Upper lobe of right lung (tissue), 1 donor: ENCODE measurements around the gene POLR2M. TPM values are rescaled to one million over a fixed set of nuclear protein-coding genes. Genes with fewer than 3 reads are reported as not detected.

Experiments
- ATAC-seq: fragments of 200-7000 bp; cut with Tn5 transposase; one replicate; pipeline ENCODE4 v1.9.1; 2020; ENCODE audit warnings: mild to moderate bottlenecking, moderate library complexity
- DNase-seq: peaks from one replicate; pipeline ENCODE4 v3.0.0-alpha.2; 2020
- H3K27ac ChIP-seq: fragments of 200-600 bp; one replicate; pipeline ENCODE4 v1.8.0; 2022
- H3K27me3 ChIP-seq: fragments of 200-600 bp; one replicate; pipeline ENCODE4 v1.8.0; 2022; ENCODE audit warnings: mild to moderate bottlenecking
- H3K36me3 ChIP-seq: fragments of 200-600 bp; one replicate; pipeline ENCODE4 v1.8.0; 2022
- H3K4me1 ChIP-seq: fragments of 200-600 bp; one replicate; pipeline ENCODE4 v1.8.0; 2022
- H3K4me3 ChIP-seq: fragments of 200-600 bp; one replicate; pipeline ENCODE4 v1.8.0; 2022; ENCODE audit warnings: mild to moderate bottlenecking
- H3K9me3 ChIP-seq: fragments of 200-600 bp; one replicate; pipeline ENCODE4 v1.8.0; 2022
- CTCF ChIP-seq: fragments of 200-600 bp; IDR thresholded peaks from one replicate; pipeline ENCODE4 v1.8.0; 2022; ENCODE audit warnings: antibody characterized with exemption
- intact Hi-C: fragments of 100-400 bp; cut with DNase I; formaldehyde crosslinking; loops from one replicate; pipeline ENCODE4 v1.11.0; 2022
- total RNA-seq: library from RNA; stranded (reverse); fragmentation: NEBNext Ultra II Directional; extraction: Animal tissue kit (Norgen Biotek cat#: 25700); gene quantifications from one replicate; pipeline ENCODE4 v1.2.1, GENCODE V29; 2021
- donor health status: DM: no; HTN: yes; CAD: no; lungs with severe emphysema.

POLR2M gene
- total RNA-seq, 1 donor from 2014 or later, result 63.7 TPM

- Histone ChIP-seq H3K4me3 (no peak overlapping the region), H3K36me3 (no peaks in the 10 kb centered on the region), H3K9me3 (no peaks in the 10 kb centered on the region), H3K27me3 (no peaks in the 10 kb centered on the region), H3K27ac (no peak overlapping the region), H3K4me1 (no peaks in the 10 kb centered on the region)
- no peak for TF ChIP-seq CTCF
- intact Hi-C loops, result no loop called here
- no peak for DNase-seq
- ATAC-seq, result no peak
Observed at GRCh38 chr15:57692709-57693108, 13.8 kb upstream of the POLR2M start.

- Histone ChIP-seq H3K27me3 (peaks cover 5% of the 10 kb centered on the region), H3K36me3 (no peaks in the 10 kb centered on the region), H3K4me1 (no peaks in the 10 kb centered on the region), H3K4me3 (no peak overlapping the region), H3K27ac (no peak overlapping the region), H3K9me3 (no peaks in the 10 kb centered on the region)
- DNase-seq (no peak), ATAC-seq (no peak)
- TF ChIP-seq CTCF, result no peak
- intact Hi-C loops, result no loop called here
Observed at GRCh38 chr15:57694279-57694678, 12.2 kb upstream of the POLR2M start.

- Histone ChIP-seq H3K4me1 (no peaks in the 10 kb centered on the region), H3K9me3 (no peaks in the 10 kb centered on the region), H3K36me3 (no peaks in the 10 kb centered on the region), H3K27ac (no peak overlapping the region), H3K27me3 (peaks cover 5% of the 10 kb centered on the region), H3K4me3 (no peak overlapping the region)
- DNase-seq (no peak), ATAC-seq (no peak)
- no peak for TF ChIP-seq CTCF
- intact Hi-C loops, result no loop called here
Observed at GRCh38 chr15:57696146-57696545, 10.4 kb upstream of the POLR2M start.

- intact Hi-C loops, result no loop called here
- TF ChIP-seq CTCF, result no peak
- no peaks in the 10 kb centered on the region for H3K9me3 ChIP-seq
- peaks cover 5% of the 10 kb centered on the region for H3K27me3 ChIP-seq
- no peak overlapping the region for H3K4me3 ChIP-seq
- ATAC-seq (no peak), DNase-seq (no peak)
- H3K4me1 ChIP-seq, result no peaks in the 10 kb centered on the region
- H3K36me3 ChIP-seq, result no peaks in the 10 kb centered on the region
- no peak overlapping the region for H3K27ac ChIP-seq
Observed at GRCh38 chr15:57697588-57697987, 8.9 kb upstream of the POLR2M start.

- ATAC-seq, result no peak
- intact Hi-C loops, result no loop called here
- H3K27me3 ChIP-seq, result peaks cover 5% of the 10 kb centered on the region
Observed at GRCh38 chr15:57698243-57698642, 8.3 kb upstream of the POLR2M start.

More at GRCh38 chr15:57698243-57698642, 8.3 kb upstream of the POLR2M start:
- H3K4me3 ChIP-seq, result no peak overlapping the region
- TF ChIP-seq CTCF, result no peak
- H3K9me3 ChIP-seq, result no peaks in the 10 kb centered on the region
- no peak for DNase-seq
- no peaks in the 10 kb centered on the region for H3K36me3 ChIP-seq
- H3K4me1 ChIP-seq, result no peaks in the 10 kb centered on the region
- H3K27ac ChIP-seq, result no peak overlapping the region
